ENCODE data around the gene IL17RB. TPM values are rescaled to one million over a fixed set of nuclear protein-coding genes. Genes with fewer than 3 reads are reported as not detected.
A peak's percentile ranks its signal among the peaks of the same experiment; 100 is the strongest.

Gene IL17RB
- total RNA-seq, 2 donors from 2014 or later, result 0.26 to 2.1 TPM

DNA sequence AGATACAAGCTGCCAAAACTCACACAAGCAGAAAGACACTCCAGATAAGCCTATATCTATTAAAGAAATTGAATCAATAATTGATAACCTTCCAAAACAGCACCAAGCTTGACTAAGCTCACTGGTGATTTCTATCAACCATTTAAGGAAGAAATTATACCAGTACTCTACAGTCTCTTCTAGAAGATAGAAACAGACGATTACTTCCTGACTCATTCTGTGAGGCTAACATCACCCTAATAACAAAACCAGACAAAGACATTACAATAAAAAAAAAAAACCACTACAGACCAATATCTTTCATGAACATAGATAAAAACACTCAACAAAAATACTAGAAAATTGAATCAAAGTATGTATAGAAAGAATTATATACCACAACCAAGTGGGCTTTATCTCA is 20.3 kb upstream of the IL17RB start:
- H3K27ac Mint-ChIP-seq, result no peak overlapping the region
- H3K9me3 Mint-ChIP-seq, result no peaks in the 10 kb centered on the region
- no peak for ATAC-seq (replicated peaks in 1 of 2)

DNA sequence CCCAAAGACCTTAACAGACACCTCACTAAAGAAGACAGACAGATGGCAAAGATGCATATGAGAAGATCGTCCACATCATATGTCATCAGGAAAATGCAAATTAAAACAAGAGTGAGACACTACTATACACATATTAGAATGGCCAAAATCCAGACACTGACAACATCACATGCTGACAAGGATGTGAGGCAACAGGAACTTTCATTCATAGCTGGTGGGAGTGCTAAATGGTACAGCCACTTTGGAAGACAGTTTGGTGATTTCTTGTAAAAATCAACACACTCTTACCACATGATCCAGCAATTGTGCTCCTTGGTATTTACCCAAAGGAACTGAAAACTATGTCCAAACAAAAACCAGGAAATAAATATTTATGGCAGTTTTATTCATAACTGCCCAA is 17.8 kb upstream of the IL17RB start:
- H3K9me3 Mint-ChIP-seq, result no peaks in the 10 kb centered on the region

More for the DNA sequence above, 20.3 kb upstream of the IL17RB start:
- DNase-seq, result no peak
- H3K27me3 Mint-ChIP-seq (ENCODE audit: low read depth), result no peaks in the 10 kb centered on the region
- H3K36me3 Mint-ChIP-seq (ENCODE audit: insufficient read depth in 2 of 2), result no peaks in the 10 kb centered on the region
- H3K4me1 Mint-ChIP-seq (ENCODE audit: low read depth), result no peaks in the 10 kb centered on the region
- H3K4me3 Mint-ChIP-seq, result no peak overlapping the region

DNA sequence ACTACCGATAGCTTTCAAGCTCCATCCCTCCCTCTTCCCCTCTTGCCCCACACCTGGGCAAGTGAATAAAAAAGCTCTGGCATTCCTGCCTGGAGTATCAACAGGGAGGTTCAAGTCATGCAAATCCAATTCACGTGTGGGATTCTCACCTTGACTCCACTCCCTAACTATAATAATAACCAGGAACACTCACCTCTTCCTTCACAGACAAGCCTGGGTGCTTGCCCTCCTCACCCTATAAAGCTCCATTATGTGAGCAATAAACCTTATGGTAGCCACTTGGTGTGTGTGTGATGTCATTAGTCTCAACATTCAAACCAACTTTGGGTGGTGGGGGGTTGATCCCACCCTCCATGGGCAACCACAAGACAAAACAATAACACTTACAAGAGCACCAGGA is 16.8 kb upstream of the IL17RB start:
- no peaks in the 10 kb centered on the region for H3K4me1 Mint-ChIP-seq (ENCODE audit: low read depth)
- DNase-seq, result no peak
- no peak for ATAC-seq (replicated peaks in 1 of 2)
- no peak overlapping the region for H3K27ac Mint-ChIP-seq
- no peaks in the 10 kb centered on the region for H3K27me3 Mint-ChIP-seq (ENCODE audit: low read depth)
- no peaks in the 10 kb centered on the region for H3K36me3 Mint-ChIP-seq (ENCODE audit: insufficient read depth in 2 of 2)
- H3K4me3 Mint-ChIP-seq, result no peak overlapping the region
- H3K9me3 Mint-ChIP-seq, result no peaks in the 10 kb centered on the region

More for the DNA sequence above, 17.8 kb upstream of the IL17RB start:
- no peak for ATAC-seq (replicated peaks in 1 of 2)
- Mint-ChIP-seq H3K4me1 (ENCODE audit: low read depth) (no peaks in the 10 kb centered on the region), H3K27me3 (ENCODE audit: low read depth) (no peaks in the 10 kb centered on the region), H3K4me3 (no peak overlapping the region), H3K27ac (no peak overlapping the region), H3K36me3 (ENCODE audit: insufficient read depth in 2 of 2) (no peaks in the 10 kb centered on the region)
- DNase-seq, result no peak

DNA sequence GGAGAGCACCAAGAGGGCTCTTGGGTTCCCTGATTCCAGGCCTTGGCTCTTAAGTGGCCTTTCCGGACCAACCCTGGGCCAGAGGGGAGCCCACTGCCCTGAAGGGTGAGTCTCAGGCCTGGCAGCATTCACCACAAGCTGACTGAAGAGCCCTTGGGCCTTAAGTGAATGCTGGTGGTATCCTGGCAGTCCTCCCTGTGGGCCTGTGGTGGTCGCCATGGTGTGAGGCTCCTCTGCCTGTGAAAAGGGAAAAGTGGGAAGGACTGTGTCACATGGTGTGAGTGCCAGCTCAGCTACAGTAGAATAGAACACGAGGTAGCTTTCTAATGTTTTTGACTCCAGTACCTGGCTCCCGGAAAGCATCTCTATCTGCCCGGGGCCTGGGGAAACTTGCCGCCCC is 15.4 kb upstream of the IL17RB start:
- Mint-ChIP-seq H3K36me3 (ENCODE audit: insufficient read depth in 2 of 2) (no peaks in the 10 kb centered on the region), H3K4me1 (ENCODE audit: low read depth) (no peaks in the 10 kb centered on the region), H3K4me3 (no peak overlapping the region), H3K27me3 (ENCODE audit: low read depth) (no peaks in the 10 kb centered on the region), H3K27ac (no peak overlapping the region), H3K9me3 (no peaks in the 10 kb centered on the region)
- no peak for DNase-seq
- ATAC-seq (replicated peaks in 1 of 2), result no peak

DNA sequence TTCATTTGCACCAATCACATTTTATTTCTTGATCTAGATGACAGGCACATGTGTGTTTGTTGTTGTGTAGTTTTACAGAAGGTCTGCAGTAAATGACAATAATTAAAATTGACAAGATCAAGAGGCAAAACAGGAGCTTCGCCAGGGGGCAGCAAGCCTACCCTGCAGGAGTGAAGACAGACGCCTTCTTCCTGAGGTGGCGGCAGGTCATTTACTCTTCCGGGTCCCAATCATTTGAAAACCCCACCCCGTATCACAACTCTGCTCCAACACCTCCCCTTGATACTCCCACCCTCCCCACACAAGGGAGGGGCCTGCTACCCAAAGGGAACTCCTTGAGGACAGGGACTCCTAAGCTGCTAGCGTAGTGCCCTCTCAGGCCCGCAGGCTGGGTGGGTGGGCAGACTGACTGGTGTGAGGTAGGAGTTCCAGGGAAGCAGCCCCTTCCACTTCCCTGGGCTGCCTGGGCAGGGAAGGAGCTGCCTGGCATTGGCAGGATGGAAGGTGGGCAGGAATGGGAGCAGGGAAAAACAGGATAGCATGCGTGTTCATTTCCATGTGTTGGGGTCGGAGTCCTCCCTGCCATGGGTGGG is 13.2 kb upstream of the IL17RB start:
- Mint-ChIP-seq H3K9me3 (no peaks in the 10 kb centered on the region), H3K27me3 (ENCODE audit: low read depth) (no peaks in the 10 kb centered on the region), H3K4me1 (ENCODE audit: low read depth) (no peaks in the 10 kb centered on the region), H3K36me3 (ENCODE audit: insufficient read depth in 2 of 2) (no peaks in the 10 kb centered on the region), H3K4me3 (no peak overlapping the region), H3K27ac (no peak overlapping the region)
- DNase-seq (no peak), ATAC-seq (replicated peaks in 1 of 2) (no peak)

DNA sequence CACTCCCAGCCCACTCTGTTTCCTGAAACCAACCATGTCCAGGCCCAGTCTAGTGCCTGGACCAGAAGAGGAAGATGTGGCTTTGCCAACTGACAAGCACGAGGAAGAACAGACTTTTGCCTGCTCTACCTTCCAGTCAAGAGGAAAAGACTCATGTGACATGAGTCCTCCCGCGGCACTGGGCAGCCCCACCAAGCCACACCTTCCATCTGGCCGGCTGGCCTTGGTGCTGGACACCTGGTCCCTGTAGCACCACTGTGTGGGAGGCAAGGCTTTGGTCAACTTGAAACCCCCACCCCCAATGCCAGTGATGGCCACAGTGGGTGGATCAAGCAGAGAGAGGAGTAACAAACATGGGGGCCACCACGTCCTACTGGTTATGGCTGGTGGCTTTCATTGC is 12.7 kb upstream of the IL17RB start:
- DNase-seq (no peak), ATAC-seq (replicated peaks in 1 of 2) (no peak)
- Mint-ChIP-seq H3K9me3 (no peaks in the 10 kb centered on the region), H3K36me3 (ENCODE audit: insufficient read depth in 2 of 2) (no peaks in the 10 kb centered on the region), H3K27ac (no peak overlapping the region), H3K27me3 (ENCODE audit: low read depth) (no peaks in the 10 kb centered on the region), H3K4me1 (ENCODE audit: low read depth) (no peaks in the 10 kb centered on the region), H3K4me3 (no peak overlapping the region)

DNA sequence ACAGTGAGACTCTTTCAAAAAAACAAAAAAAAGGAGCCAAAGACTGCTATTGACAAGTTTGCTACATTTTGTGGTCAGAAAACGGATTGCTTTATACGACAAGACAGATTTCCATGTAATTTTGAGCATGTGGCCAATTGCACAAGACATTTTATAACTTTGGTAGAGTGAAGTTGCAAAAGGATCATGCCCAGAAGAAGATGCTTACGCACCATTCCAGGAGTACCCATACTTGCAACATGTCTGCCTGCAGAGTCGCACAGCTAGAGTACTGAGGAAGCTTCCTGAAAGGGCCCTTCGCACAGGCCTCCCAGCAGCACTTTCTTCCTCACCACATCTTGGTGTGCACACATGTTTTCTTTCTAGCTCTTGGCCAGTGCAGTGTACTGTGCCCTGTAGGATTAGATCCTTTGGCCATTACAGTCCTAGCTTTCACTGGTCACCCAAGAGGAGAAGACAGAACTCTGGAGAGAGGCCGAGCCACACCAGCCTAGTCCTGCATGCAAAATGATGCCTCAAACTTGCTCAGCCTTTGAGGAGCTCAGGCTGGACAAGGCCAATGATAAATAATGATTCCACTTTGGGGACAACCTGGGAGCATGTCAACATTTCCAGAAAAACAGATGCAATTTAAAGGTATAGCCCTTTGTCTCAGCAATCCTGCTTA is 11.8 kb upstream of the IL17RB start:
- Mint-ChIP-seq H3K4me1 (ENCODE audit: low read depth) (no peaks in the 10 kb centered on the region), H3K9me3 (no peaks in the 10 kb centered on the region), H3K27me3 (ENCODE audit: low read depth) (peaks cover 7% of the 10 kb centered on the region), H3K27ac (no peak overlapping the region), H3K36me3 (ENCODE audit: insufficient read depth in 2 of 2) (no peaks in the 10 kb centered on the region), H3K4me3 (no peak overlapping the region)
- ATAC-seq (replicated peaks in 1 of 2) (no peak), DNase-seq (no peak)

DNA sequence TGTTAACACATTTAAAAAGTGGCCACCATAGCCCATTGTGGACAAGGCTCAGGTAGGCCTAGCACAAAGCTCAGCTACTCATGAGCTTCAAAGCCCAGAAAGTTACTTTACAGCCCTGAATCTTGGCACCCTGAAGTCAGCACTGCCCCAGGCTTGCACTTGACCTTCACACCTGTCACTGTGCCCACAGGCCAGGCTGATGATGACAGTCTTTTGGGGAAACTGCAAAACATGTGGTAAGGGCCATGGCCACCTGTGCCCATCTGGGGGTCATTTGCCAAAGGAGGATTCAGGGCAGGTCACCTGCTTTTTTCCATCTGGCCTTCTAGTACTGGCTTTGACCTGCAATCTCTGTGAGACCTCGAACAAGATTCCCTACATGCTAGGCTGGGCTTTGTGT is 11.1 kb upstream of the IL17RB start:
- ATAC-seq (replicated peaks in 1 of 2) (no peak), DNase-seq (no peak)
- Mint-ChIP-seq H3K27ac (no peak overlapping the region), H3K36me3 (ENCODE audit: insufficient read depth in 2 of 2) (no peaks in the 10 kb centered on the region), H3K9me3 (no peaks in the 10 kb centered on the region), H3K4me3 (no peak overlapping the region), H3K27me3 (ENCODE audit: low read depth) (peaks cover 14% of the 10 kb centered on the region), H3K4me1 (ENCODE audit: low read depth) (no peaks in the 10 kb centered on the region)

DNA sequence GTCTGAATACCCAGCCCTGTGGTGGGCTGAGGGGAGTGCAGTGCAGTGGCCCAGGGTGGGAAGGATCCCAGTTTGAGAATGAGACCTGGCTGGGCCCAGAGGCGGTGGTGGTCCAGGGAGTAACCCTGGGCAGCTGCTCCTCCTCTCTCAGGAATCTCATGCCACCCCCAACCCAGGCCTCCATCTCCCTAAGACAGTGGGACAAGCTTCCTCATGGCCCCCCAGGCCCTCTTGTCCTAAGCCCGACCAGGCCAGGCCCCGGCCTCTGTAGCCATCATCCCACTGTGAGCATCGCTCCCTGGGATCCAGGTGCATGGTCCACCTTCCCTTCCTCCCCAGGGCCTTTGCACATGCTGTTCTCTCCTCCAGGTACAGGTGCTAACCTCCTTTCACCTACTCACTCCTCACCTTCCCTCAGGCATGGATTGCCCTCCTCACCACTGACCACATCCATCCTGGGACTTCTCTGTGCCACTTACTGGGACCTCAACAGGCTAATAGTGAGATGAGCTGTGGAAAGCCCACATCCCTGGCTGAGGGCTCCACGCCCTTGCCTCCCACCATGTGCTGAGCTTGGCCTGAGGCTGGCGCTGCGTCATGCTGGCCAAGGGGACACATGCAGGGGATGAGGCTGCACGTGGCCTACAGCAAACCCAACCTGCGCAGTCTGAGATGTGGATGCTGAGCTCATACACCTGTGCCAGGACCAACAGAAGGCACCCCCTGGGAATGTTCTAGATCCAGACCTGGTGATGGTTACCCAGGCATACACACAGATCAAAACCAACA is 10.1 kb upstream of the IL17RB start:
- H3K4me3 Mint-ChIP-seq, result no peak overlapping the region
- DNase-seq (no peak), ATAC-seq (replicated peaks in 1 of 2) (no peak)
- H3K36me3 Mint-ChIP-seq (ENCODE audit: insufficient read depth in 2 of 2), result no peaks in the 10 kb centered on the region
- no peaks in the 10 kb centered on the region for H3K4me1 Mint-ChIP-seq (ENCODE audit: low read depth)
- peaks cover 19% of the 10 kb centered on the region for H3K27me3 Mint-ChIP-seq (ENCODE audit: low read depth)
- H3K27ac Mint-ChIP-seq, result no peak overlapping the region
- H3K9me3 Mint-ChIP-seq, result no peaks in the 10 kb centered on the region

DNA sequence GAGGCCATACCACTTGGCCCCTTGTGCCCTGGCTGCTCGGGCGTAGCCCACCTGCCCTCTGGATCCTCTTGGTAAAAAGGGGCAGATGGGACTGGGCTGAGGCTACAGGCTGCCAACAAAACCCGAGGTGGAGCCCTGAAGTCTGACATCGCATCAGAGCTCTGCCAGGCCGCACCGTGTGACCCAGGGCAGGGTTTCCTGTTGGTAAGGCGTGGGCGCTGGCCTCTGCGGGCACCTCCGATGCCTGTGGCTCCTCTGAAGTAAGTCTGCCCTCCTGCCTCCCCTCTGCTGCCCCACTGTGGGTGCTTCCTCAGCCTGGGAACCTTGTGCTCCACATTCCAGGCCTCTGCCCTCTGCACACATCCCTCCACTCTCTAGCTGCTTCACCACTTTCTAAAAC is 9.0 kb upstream of the IL17RB start:
- Mint-ChIP-seq H3K9me3 (no peaks in the 10 kb centered on the region), H3K36me3 (ENCODE audit: insufficient read depth in 2 of 2) (no peaks in the 10 kb centered on the region), H3K4me1 (ENCODE audit: low read depth) (no peaks in the 10 kb centered on the region), H3K4me3 (no peak overlapping the region), H3K27ac (no peak overlapping the region), H3K27me3 (ENCODE audit: low read depth) (peaks cover 19% of the 10 kb centered on the region)
- DNase-seq (peak in 1 of 2 donors; percentile 19), ATAC-seq (replicated peaks in 1 of 2) (peak in 1 of 2 donors; percentile 53)

DNA sequence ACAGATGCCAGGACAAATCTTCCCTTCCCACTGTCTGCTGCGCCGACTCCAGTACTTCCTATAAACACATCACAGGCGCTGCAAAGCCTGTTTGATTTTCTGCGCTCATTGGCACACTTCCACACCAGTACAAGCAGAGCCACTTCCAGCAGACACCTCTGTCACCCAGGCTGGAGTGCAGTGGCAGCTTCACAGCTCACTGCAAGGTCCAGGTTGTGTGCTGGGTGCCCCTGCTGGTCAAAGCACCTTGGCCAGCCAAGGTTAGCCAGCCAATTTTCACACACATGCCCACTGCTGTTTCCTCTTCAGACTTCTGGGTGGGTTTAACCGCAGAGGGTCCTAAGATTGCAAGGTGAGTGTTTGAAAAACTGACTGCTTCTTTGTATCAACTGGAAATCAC is 5.1 kb upstream of the IL17RB start:
- H3K27ac Mint-ChIP-seq, result no peak overlapping the region
- no peak for ATAC-seq (replicated peaks in 1 of 2)
- H3K27me3 Mint-ChIP-seq (ENCODE audit: low read depth), result peaks cover 48% of the 10 kb centered on the region
- H3K4me1 Mint-ChIP-seq (ENCODE audit: low read depth), result no peaks in the 10 kb centered on the region
- no peak overlapping the region for H3K4me3 Mint-ChIP-seq
- no peaks in the 10 kb centered on the region for H3K9me3 Mint-ChIP-seq
- no peak for DNase-seq
- no peaks in the 10 kb centered on the region for H3K36me3 Mint-ChIP-seq (ENCODE audit: insufficient read depth in 2 of 2)

DNA sequence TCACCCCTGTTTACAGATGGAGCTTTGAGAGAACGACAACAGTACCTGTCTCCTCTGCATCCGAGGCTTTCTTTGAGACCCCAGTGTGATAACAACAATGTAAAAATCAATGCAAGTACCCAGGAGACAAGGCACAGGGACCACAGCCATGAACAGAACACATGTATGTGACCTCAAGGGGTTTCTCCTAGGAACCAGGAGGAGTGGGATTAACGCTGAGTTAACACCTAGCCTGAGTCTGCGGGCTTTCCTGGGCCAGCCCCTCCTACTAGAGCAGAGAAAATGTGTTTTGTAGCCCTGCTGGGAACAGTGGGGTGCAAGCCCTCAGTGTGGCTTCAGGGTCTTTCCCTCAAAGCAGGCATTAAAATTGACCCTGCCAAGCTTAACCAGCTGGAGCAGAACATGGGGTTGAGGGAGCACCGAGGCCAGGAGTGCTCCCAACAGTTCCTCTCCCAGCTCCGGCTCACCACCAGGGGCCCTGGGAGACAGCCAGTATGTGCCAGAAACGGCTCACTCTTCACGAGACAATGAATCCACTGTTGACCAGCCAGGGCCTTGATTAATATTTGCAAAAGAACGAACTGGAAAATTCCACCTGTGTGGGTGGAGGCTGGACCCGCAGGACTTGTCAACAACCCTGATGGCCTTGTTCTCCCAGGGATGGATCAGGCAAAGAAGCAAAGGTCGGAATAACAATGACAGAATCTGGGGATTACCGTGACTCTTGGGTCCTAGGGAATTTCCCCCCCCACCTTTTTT is 3.8 kb upstream of the IL17RB start:
- DNase-seq, result no peak
- no peak overlapping the region for H3K4me3 Mint-ChIP-seq
- no peak overlapping the region for H3K27ac Mint-ChIP-seq
- no peak for ATAC-seq (replicated peaks in 1 of 2)
- no peaks in the 10 kb centered on the region for H3K9me3 Mint-ChIP-seq
- H3K36me3 Mint-ChIP-seq (ENCODE audit: insufficient read depth in 2 of 2), result peaks cover 0 to 1% of the 10 kb centered on the region in 2 donors
- H3K27me3 Mint-ChIP-seq (ENCODE audit: low read depth), result peaks cover 59% of the 10 kb centered on the region
- H3K4me1 Mint-ChIP-seq (ENCODE audit: low read depth), result no peaks in the 10 kb centered on the region
